Fibroblast of the aortic adventitia (primary cell): Measurements from ENCODE around the gene SPATA21. TPM values are rescaled to one million over a fixed set of nuclear protein-coding genes. Genes with fewer than 3 reads are reported as not detected.
A peak's percentile ranks its signal among the peaks of the same experiment; 100 is the strongest.

Experiments used
- DNase-seq: peaks from one replicate; pipeline ENCODE4 v3.0.0-alpha.2; 2010; ENCODE audit warnings: low read depth
- H3K4me3 ChIP-seq: 2 replicates; pipeline ENCODE4 v1.5.1; 2011; ENCODE audit warnings: low read depth, mild to moderate bottlenecking, control low read depth, low read length, moderate library complexity
- CTCF ChIP-seq: IDR thresholded peaks from 2 replicates; pipeline ENCODE4 v1.5.1; 2011; ENCODE audit warnings: mild to moderate bottlenecking, low read length, control low read depth, inconsistent platforms; ENCODE audit not compliant: insufficient read depth
- total RNA-seq: library from RNA; depleted of rRNA; stranded (reverse); fragments of >200 nt; gene quantifications from 2 replicates; pipeline ENCODE4 v1.2.3, GENCODE V29; 2012; ENCODE audit warnings: low replicate concordance

SPATA21 gene
- total RNA-seq, 1 donor, result not detected

DNA sequence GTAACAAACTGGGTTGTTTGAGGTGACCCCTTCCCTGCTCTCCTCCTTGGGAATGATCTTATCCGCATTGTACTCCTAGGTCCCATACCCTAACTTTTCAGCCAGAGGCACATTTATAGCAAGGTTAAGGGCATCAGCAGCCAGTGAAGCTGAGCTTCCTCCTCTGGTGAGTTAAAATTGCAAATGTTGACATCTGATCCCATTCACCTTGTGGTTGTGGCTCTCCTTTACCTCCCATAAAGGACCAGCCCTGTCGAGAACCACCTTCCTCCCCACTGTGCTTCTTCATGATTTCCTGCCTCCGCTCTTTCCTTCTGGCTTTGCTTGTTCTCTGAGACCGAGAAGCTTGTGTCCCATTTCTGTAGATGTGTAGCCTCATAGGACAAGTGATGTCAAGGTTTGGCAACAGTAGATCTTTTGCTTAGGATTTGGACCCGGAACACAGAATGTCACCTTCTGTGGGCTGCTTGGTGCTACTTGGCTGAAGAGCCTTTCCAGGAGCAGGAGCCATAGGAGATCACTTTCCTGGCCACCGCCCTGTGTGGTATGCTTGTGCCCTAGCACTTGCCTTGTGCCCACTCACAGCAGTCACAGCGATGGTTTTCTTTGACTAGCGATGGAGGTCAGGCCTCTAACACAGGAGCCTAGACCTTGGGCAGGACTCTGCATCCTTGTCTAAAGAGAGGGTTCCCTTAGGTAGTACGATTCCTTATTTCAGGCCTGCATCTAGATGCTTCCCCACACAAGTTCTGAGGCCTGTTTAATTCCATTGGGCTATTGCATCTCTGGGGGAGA is 51.4 kb downstream of the SPATA21 start:
- H3K4me3 ChIP-seq, result peak overlapping the region; percentile 40
- DNase-seq, result no peak
- TF ChIP-seq CTCF, result no peak

GRCh38 chr1:16383888-16384287 is 53.3 kb downstream of the SPATA21 start:
- TF ChIP-seq CTCF, result no peak
- H3K4me3 ChIP-seq, result no peak overlapping the region
- DNase-seq, result peak; percentile 32

DNA sequence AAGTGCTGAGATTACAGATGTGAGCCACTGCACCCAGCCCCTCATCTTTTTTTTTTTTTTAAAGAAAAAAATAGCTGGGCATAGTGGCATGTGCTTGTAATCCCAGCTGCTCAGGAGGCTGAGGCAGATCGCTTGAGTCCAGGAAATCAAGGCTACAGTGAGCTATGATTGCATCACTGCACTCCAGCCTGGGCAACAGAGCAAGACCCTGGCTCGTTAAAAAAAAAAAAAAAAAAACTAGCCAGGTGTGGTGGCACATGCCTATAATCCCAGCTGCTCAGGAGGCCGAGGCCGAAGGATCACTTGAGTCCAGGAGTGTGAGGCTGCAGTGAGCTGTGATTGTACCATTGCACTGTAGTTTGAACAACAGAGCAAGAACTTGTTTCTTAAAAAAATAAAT is 56.4 kb downstream of the SPATA21 start:
- H3K4me3 ChIP-seq, result no peak overlapping the region
- no peak for DNase-seq
- no peak for TF ChIP-seq CTCF

GRCh38 chr1:16378443-16378842 is 58.8 kb downstream of the SPATA21 start:
- no peak for TF ChIP-seq CTCF
- H3K4me3 ChIP-seq, result no peak overlapping the region
- DNase-seq, result no peak

DNA sequence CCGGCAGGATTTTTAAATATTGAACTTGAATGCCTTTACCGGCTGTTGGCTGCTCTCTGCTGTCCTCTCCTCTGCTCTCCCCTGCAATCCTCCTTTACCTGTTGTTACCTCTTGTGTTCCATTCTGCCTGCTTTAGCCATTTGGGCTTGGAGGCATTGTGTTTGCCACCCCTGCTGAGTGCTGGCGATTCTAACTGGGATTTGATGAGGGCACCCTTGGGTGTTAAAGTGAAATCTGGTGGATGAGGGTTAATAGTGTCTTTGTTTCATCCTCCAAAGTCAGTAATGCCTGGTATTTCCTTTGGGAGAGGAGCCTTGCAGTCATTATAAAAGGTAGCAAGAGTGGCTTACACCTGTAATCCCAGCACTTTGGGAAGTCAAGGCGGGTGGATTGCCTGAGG is 60.3 kb downstream of the SPATA21 start:
- DNase-seq, result no peak
- H3K4me3 ChIP-seq, result no peak overlapping the region
- TF ChIP-seq CTCF, result no peak

DNA sequence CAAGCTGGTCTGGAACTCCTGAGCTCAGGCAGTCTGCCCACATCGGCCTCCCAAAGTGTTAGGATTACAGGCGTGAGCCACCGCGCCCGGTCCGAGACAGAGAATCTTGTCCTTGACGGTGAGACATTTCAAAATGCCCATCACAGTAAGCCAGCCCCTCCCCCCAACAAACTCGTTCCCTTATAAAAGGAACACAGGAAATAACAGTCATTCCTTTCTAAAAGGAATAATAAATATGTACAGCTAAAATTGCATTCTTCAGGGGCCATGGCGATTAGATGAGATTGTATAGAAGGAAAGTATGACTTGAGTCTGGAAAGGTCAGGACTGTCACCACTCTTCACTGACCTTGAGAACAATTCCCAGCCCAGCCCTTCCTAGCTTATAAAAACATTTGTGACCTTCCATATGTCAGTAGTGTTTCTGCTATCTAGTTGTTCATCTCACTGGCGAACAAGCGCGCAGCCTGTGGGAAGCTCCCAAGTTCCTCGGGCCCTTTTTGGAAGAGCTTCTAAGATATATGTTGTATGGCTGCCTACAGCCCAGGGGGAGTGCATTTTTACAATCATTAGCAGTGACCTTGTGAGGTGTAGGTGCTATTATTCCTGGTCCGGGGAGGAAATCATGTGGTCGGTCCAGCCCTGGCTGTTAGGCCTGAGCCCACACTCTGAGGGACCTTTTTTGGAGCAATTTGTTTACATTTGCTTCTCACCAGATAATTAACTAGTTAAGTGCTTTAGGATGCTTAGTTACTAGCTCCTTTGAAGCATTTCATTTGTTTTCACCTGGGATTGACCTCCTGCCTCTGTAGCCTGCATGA is 61.5 kb downstream of the SPATA21 start:
- no peak for TF ChIP-seq CTCF
- peak; percentile 73 for DNase-seq
- no peak overlapping the region for H3K4me3 ChIP-seq
